GM12875 (cell line): ENCODE data around the gene GNA15.

Experiments
- H3K4me3 ChIP-seq: one replicate; pipeline ENCODE4 v1.5.1; 2011; ENCODE audit warnings: low read depth, low read length, control low read depth
- TF ChIP-seq, protein P1 (sequence below): IDR thresholded peaks from 2 replicates; pipeline ENCODE4 v1.5.1; 2011; ENCODE audit warnings: low read depth, mild to moderate bottlenecking, control low read depth, inconsistent platforms, low read length, moderate library complexity, borderline replicate concordance; ENCODE audit not compliant: insufficient read depth

GNA15 gene

DNA sequence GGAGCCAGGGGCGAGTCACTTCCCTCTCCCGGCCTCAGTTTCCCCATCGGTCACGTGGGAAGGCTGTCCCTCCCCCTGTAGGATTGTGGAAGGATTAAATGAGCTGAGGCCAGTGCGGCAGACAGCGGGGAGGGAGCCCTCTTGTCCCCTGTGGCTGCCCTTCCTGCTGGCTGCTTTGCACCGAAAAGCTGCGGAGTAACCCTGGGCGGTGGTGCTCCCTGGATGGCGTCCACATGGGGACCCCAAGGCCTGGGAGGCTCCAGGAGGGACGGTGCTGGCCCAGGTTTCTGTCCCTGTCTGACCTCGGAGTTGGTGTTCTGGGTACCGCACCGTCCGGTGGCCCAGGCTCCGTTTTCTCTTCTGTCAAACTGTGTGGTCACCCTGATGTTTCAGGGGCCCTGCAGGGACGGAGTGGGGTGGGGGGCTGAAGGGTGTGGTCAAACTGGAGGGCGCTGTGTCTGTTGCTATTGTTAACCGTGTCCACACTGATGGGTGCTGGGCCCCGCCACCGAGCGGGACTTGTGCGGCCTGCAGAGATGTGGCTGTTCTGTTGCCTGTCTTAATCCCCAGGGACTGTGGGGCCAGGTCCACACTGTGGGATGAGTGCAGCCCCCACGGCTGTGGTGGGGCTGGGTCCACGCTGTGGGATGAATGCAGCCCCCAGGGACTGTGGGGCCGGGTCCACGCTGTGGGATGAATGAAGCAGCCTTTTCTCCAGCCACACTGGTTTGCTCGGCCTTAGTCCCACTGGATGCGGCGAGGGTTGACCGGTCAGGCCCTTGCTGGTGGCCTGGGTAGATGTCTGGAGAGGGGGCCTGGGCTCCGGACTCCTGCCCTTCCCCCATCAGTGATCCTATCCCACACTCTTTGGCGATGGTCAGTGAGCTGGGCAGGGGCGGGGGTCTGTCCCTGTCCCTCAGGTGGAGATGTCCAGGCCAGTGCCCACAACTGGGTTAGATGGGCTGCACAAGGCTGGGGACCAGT lies 34.8 kb upstream of the GNA15 start:
- TF ChIP-seq, protein P1, sequence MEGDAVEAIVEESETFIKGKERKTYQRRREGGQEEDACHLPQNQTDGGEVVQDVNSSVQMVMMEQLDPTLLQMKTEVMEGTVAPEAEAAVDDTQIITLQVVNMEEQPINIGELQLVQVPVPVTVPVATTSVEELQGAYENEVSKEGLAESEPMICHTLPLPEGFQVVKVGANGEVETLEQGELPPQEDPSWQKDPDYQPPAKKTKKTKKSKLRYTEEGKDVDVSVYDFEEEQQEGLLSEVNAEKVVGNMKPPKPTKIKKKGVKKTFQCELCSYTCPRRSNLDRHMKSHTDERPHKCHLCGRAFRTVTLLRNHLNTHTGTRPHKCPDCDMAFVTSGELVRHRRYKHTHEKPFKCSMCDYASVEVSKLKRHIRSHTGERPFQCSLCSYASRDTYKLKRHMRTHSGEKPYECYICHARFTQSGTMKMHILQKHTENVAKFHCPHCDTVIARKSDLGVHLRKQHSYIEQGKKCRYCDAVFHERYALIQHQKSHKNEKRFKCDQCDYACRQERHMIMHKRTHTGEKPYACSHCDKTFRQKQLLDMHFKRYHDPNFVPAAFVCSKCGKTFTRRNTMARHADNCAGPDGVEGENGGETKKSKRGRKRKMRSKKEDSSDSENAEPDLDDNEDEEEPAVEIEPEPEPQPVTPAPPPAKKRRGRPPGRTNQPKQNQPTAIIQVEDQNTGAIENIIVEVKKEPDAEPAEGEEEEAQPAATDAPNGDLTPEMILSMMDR = no peak
- no peak overlapping the region for H3K4me3 ChIP-seq

DNA sequence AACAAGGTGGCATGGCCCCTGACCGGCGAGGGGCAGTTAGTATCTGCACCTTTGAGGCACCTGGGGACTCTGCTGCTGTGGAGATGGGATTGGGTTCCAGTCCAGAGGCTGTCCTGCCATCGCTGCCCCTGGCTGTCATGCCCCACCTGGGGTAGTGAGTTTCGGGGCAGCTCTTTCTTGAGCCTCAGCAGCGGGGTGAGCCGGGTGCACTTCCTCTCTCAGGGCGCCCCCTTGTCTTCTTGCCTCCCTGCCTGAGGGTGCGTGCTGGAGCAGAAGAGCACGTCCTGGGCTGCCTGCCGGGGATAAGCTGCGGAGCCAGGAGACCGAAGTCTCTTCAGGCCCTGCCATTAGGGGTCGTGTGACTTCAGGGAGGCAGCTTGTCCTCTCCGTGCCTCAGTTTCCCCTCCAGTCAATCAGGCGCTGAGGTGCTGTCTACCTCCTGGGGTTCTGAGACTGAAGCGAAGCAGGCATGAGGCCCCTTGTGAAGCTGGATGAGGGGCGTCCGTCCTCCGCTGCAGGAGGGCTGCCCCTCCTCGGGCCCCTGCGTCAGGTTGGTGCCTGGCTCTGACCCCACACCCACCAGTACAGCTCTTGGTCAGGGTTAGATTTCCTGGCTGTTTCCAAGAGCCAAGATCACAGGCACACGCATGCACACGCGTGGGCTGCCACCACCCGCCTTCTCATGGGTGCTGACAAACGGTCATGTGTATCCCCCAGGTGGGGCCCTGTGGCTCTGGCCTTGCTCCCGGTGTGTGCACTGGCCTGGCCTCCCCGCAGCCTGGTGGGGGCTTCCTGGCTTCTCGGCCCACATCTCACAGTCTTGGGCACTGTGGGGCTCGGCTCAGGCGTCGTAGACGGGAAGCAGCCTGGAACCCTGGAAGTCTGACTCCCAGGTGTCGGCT lies 33.3 kb upstream of the GNA15 start:
- no peak overlapping the region for H3K4me3 ChIP-seq
- TF ChIP-seq, protein P1 = no peak

DNA sequence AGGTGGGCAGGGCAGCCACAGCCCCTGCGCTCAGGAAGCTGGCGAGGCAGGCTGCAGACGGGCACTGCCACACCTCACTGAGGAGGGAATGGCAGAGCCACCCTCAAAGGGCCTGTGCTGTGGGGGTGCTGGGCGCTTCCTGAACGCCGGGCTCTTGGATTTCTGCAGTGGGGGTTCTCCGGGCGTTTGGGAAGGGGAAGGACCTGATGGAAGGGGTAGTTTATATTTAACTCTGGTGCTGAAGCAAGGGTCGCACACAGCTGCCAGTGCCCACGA lies 31.2 kb upstream of the GNA15 start:
- H3K4me3 ChIP-seq = no peak overlapping the region
- TF ChIP-seq, protein P1 = no peak

DNA sequence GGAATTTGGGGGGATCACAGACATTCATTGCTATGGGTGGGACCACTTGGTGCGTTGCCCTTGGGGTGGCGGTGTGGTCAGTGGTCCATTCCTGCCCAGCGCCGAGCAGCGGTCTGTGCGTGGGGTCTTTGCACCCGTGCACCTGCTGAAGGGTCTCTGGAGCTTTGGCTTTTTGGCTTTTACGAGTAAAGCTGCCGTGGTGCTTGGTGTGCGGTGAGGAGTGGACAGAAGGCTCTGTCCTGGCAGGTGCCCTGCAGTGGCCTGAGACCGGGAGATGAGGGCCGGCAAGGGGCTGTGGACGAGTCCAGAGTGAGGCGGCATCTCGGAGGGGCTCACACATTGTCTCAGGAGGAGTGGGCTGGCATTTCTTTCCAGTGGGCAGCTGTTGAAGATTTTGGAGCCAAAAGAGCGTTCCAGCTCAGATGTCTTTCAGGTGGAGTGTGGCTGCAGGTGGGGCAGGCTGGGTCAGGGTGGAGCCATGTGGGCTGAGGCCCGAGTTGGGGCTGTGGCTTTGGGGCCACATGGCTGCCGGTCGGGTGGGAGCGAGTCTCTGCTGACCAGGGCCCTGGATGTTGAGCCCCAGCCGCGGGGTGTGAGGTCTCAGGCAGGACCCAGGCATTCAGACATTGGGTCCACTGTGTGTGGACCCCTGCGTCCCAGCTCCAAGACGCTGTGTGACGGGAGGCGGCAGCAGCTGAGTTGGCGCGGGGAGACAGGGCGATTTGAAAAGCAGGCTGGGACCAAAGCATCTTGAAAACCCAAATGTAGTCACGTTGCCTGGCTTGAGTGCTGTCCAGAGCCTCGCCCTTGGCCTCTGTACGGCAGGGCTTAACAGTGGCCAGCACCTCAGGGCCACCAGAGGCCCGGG lies 30.0 kb upstream of the GNA15 start:
- TF ChIP-seq, protein P1 = no peak
- H3K4me3 ChIP-seq = no peak overlapping the region

DNA sequence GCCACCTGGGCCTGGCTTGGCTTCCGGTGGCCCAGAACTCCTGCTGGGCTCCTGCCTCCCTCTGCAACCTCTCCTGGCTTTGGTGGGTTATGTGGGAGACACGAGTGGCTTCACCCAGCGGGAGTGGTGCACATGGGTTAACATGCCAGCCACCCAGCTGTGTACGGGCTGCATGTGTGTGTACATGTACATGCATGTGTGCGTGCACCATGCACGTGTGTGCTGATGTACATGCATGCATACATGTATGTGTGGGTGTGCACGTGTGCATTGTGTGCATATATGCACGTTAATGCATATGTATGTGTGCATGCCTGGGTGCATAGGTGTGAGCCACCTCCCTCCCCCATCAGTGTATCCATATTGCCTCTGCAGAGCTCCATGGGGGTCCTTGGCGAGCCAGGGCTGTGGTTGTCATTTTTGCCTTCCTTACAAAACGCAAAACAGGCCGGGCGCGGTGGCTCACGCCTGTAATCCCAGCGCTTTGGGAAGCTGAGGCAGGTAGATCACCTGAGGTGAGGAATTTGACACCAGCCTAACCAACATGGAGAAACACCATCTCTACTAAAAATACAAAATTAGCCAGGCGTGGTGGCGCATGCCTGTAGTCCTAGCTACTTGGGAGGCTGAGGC lies 29.2 kb upstream of the GNA15 start:
- TF ChIP-seq, protein P1 = no peak
- H3K4me3 ChIP-seq = no peak overlapping the region

DNA sequence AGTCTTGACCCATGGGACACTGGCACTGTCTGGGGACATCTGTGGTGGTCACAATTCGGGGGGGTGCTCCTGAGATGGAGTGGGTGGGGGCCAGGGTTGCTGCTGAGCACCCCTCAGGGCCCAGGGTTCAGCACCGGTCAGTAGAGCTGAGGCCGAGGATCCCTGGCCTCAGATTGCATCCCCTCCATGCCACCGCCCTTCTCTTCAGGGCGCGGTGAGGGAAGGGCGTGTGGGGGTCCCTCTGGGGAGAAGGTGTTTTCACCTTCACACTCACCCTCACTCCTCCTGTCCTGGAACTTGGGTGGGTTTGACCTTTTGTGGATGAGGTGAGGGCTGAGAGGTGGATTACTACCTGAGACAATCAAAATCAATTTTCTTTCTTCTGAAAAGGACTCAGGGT lies 28.2 kb upstream of the GNA15 start:
- TF ChIP-seq, protein P1 = no peak
- H3K4me3 ChIP-seq = no peak overlapping the region
